Lower leg skin (tissue), 3 donors: ENCODE measurements around the gene SERPINA4.

Source experiments
- POLR2A ChIP-seq, 2 donors: fragments of 450-650 bp; IDR thresholded peaks; one replicate each; pipeline ENCODE4 v1.6.1; 2016 to 2017; ENCODE audit warnings: antibody characterized with exemption in 2 of 2, mild to moderate bottlenecking in 1 of 2, moderate library complexity in 1 of 2
- TF ChIP-seq, protein P1 (sequence below), 3 donors: fragments of 450-650 bp; IDR thresholded peaks; one replicate each; pipeline ENCODE4 v1.5.1; 2016; ENCODE audit warnings: antibody characterized with exemption in 3 of 3, mild to moderate bottlenecking in 3 of 3, moderate library complexity in 2 of 3

DNA sequence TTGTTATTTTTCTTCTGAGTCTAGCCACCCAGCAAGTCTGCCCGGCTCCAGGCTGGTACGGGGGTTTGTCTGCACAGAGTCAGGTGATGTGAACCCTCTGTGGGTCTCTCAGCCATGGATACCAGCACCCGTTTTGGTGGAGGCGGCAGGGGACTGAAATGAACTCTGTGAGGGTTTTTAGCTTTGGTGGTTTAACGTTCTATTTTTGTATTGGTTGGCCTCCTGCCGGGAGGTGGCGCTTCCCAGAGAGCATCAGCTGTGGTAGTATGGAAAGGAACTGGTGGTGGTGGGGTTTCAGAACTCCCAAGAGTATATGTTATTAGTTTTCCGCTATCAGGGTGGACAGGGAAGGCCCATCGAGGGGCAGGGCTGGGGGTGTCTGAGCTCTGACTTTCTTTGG lies 5.3 kb upstream of the SERPINA4 start:
- TF ChIP-seq, protein P1, sequence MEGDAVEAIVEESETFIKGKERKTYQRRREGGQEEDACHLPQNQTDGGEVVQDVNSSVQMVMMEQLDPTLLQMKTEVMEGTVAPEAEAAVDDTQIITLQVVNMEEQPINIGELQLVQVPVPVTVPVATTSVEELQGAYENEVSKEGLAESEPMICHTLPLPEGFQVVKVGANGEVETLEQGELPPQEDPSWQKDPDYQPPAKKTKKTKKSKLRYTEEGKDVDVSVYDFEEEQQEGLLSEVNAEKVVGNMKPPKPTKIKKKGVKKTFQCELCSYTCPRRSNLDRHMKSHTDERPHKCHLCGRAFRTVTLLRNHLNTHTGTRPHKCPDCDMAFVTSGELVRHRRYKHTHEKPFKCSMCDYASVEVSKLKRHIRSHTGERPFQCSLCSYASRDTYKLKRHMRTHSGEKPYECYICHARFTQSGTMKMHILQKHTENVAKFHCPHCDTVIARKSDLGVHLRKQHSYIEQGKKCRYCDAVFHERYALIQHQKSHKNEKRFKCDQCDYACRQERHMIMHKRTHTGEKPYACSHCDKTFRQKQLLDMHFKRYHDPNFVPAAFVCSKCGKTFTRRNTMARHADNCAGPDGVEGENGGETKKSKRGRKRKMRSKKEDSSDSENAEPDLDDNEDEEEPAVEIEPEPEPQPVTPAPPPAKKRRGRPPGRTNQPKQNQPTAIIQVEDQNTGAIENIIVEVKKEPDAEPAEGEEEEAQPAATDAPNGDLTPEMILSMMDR (IDR thresholded peaks at IDR 0.05) = no peak
- no peak for TF ChIP-seq POLR2A (IDR thresholded peaks at IDR 0.05)
